ENCODE measurements around the gene RTCB.

RTCB gene

GRCh38 chr22:32410459-32410858 lies 1.6 kb downstream of the RTCB start:
- H3K4me3 ChIP-seq (ENCODE audit: severe bottlenecking): no peak overlapping the region

GRCh38 chr22:32409977-32410376 lies 2.1 kb downstream of the RTCB start:
- ATAC-seq (ENCODE audit: low read depth): no peak
- Histone ChIP-seq H3K9me3 (ENCODE audit: severe bottlenecking) (no peaks in the 10 kb centered on the region), H3K4me3 (ENCODE audit: severe bottlenecking) (no peak overlapping the region), H3K36me3 (ENCODE audit: low read depth) (peaks cover 40% of the 10 kb centered on the region), H3K4me1 (ENCODE audit: insufficient read depth, poor library complexity, severe bottlenecking) (peaks cover 7% of the 10 kb centered on the region), H3K27ac (ENCODE audit: poor library complexity, severe bottlenecking) (no peak overlapping the region), H3K27me3 (ENCODE audit: insufficient read depth, poor library complexity, severe bottlenecking) (no peaks in the 10 kb centered on the region)
- no peak for TF ChIP-seq CTCF (IDR thresholded peaks at IDR 0.05; ENCODE audit: poor library complexity, severe bottlenecking)
- DNase-seq (ENCODE audit: low spot score): no peak

More at GRCh38 chr22:32410459-32410858, 1.6 kb downstream of the RTCB start:
- Histone ChIP-seq H3K4me1 (ENCODE audit: insufficient read depth, poor library complexity, severe bottlenecking) (peaks cover 7% of the 10 kb centered on the region), H3K27me3 (ENCODE audit: insufficient read depth, poor library complexity, severe bottlenecking) (no peaks in the 10 kb centered on the region), H3K9me3 (ENCODE audit: severe bottlenecking) (no peaks in the 10 kb centered on the region), H3K27ac (ENCODE audit: poor library complexity, severe bottlenecking) (no peak overlapping the region), H3K36me3 (ENCODE audit: low read depth) (peaks cover 35% of the 10 kb centered on the region)
- TF ChIP-seq CTCF (IDR thresholded peaks at IDR 0.05; ENCODE audit: poor library complexity, severe bottlenecking): no peak
- DNase-seq (ENCODE audit: low spot score) (no peak), ATAC-seq (ENCODE audit: low read depth) (no peak)

- peaks cover 7% of the 10 kb centered on the region for H3K4me1 ChIP-seq (ENCODE audit: insufficient read depth, poor library complexity, severe bottlenecking)
- H3K4me3 ChIP-seq (ENCODE audit: severe bottlenecking): no peak overlapping the region
- peaks cover 59% of the 10 kb centered on the region for H3K36me3 ChIP-seq (ENCODE audit: low read depth)
- H3K27ac ChIP-seq (ENCODE audit: poor library complexity, severe bottlenecking): no peak overlapping the region
- DNase-seq (ENCODE audit: low spot score) (no peak), ATAC-seq (ENCODE audit: low read depth) (no peak)
- H3K9me3 ChIP-seq (ENCODE audit: severe bottlenecking): no peaks in the 10 kb centered on the region
- no peak for TF ChIP-seq CTCF (IDR thresholded peaks at IDR 0.05; ENCODE audit: poor library complexity, severe bottlenecking)
- no peaks in the 10 kb centered on the region for H3K27me3 ChIP-seq (ENCODE audit: insufficient read depth, poor library complexity, severe bottlenecking)
These were observed 4.1 kb downstream of the RTCB start for GRCh38 chr22:32407936-32408335.

GRCh38 chr22:32407312-32407711 lies 4.7 kb downstream of the RTCB start:
- Histone ChIP-seq H3K27me3 (ENCODE audit: insufficient read depth, poor library complexity, severe bottlenecking) (no peaks in the 10 kb centered on the region), H3K4me3 (ENCODE audit: severe bottlenecking) (no peak overlapping the region), H3K9me3 (ENCODE audit: severe bottlenecking) (no peaks in the 10 kb centered on the region), H3K36me3 (ENCODE audit: low read depth) (peaks cover 63% of the 10 kb centered on the region), H3K4me1 (ENCODE audit: insufficient read depth, poor library complexity, severe bottlenecking) (peaks cover under 1% of the 10 kb centered on the region), H3K27ac (ENCODE audit: poor library complexity, severe bottlenecking) (no peak overlapping the region)
- no peak for DNase-seq (ENCODE audit: low spot score)
- TF ChIP-seq CTCF (IDR thresholded peaks at IDR 0.05; ENCODE audit: poor library complexity, severe bottlenecking): no peak
- no peak for ATAC-seq (ENCODE audit: low read depth)

- peaks cover 93% of the 10 kb centered on the region for H3K36me3 ChIP-seq (ENCODE audit: low read depth)
- H3K4me3 ChIP-seq (ENCODE audit: severe bottlenecking): no peak overlapping the region
- TF ChIP-seq CTCF (IDR thresholded peaks at IDR 0.05; ENCODE audit: poor library complexity, severe bottlenecking): no peak
- no peaks in the 10 kb centered on the region for H3K4me1 ChIP-seq (ENCODE audit: insufficient read depth, poor library complexity, severe bottlenecking)
- no peaks in the 10 kb centered on the region for H3K9me3 ChIP-seq (ENCODE audit: severe bottlenecking)
- no peaks in the 10 kb centered on the region for H3K27me3 ChIP-seq (ENCODE audit: insufficient read depth, poor library complexity, severe bottlenecking)
- H3K27ac ChIP-seq (ENCODE audit: poor library complexity, severe bottlenecking): no peak overlapping the region
- no peak for ATAC-seq (ENCODE audit: low read depth)
- no peak for DNase-seq (ENCODE audit: low spot score)
These were observed 8.0 kb downstream of the RTCB start for GRCh38 chr22:32404021-32404420.
